IMR-90 (cell line): ENCODE measurements around the gene GFOD2. TPM values are rescaled to one million over a fixed set of nuclear protein-coding genes. Genes with fewer than 3 reads are reported as not detected.

Experiments
- ATAC-seq: fragments of 200-7000 bp; cut with Tn5 transposase; 2 replicates; pipeline ENCODE4 v1.9.1; 2020; ENCODE audit warnings: low read depth, mild to moderate bottlenecking, moderate library complexity
- BruUV-seq: library from RNA; stranded (reverse); fragments of 400-500 nt; replicated peaks from 2 replicates; lab custom pipeline; 2021; lab: Mats Ljungman, UMichigan
- CTCF ChIA-PET: fragments of 300-600 bp; formaldehyde crosslinking; extraction: SDS; loops from one replicate; lab custom pipeline; 2021; ENCODE audit warnings: antibody characterized with exemption; lab: Yijun Ruan, JAX
- POLR2A ChIA-PET: fragments of 300-600 bp; sonication (Branson Sonifier 250); formaldehyde crosslinking; loops from one replicate; lab custom pipeline; 2022; ENCODE audit warnings: antibody characterized with exemption; ENCODE audit not compliant: unreplicated experiment; lab: Charles Lee
- DNase-seq: peaks from one replicate; pipeline ENCODE4 v3.0.0; 2013
- H2AFZ ChIP-seq: replicated peaks from 2 replicates; pipeline ENCODE3; 2013; ENCODE audit warnings: low read length, mild to moderate bottlenecking; ENCODE audit not compliant: poor library complexity
- H2AK5ac ChIP-seq: 2 replicates; pipeline ENCODE4 v1.6.1; 2013; ENCODE audit warnings: low read depth, low read length, inconsistent platforms
- H2AK9ac ChIP-seq: replicated peaks from 2 replicates; pipeline ENCODE3; 2013; ENCODE audit warnings: mild to moderate bottlenecking, low read depth, low read length, moderate library complexity; ENCODE audit not compliant: poor library complexity
- H2BK120ac ChIP-seq: 2 replicates; pipeline ENCODE4 v1.6.1; 2013; ENCODE audit warnings: low read depth, low read length, inconsistent platforms
- H2BK15ac ChIP-seq: 3 replicates; pipeline ENCODE4 v1.6.1; 2013; ENCODE audit warnings: low read depth, low read length, inconsistent platforms
- H2BK20ac ChIP-seq: 2 replicates; pipeline ENCODE4 v1.6.1; 2013; ENCODE audit warnings: low read depth, mild to moderate bottlenecking, inconsistent platforms, low read length, moderate library complexity
- H2BK5ac ChIP-seq: 2 replicates; pipeline ENCODE4 v1.6.1; 2013; ENCODE audit warnings: mild to moderate bottlenecking, low read depth, low read length, inconsistent platforms; ENCODE audit not compliant: poor library complexity, severe bottlenecking
- H3K14ac ChIP-seq: replicated peaks from 2 replicates; pipeline ENCODE4 v1.6.1; 2013; ENCODE audit warnings: low read depth, low read length, inconsistent platforms
- H3K18ac ChIP-seq: 2 replicates; pipeline ENCODE4 v1.6.1; 2013; ENCODE audit warnings: low read depth, low read length, control low read depth
- H3K23ac ChIP-seq: 2 replicates; pipeline ENCODE4 v1.6.1; 2013; ENCODE audit warnings: low read depth, low read length, inconsistent platforms
- H3K27ac ChIP-seq: 2 replicates; pipeline ENCODE4 v1.5.1; 2013; ENCODE audit warnings: mild to moderate bottlenecking, control low read depth, low read length; ENCODE audit not compliant: insufficient read depth
- H3K27me3 ChIP-seq: 2 replicates; pipeline ENCODE4 v1.6.1; 2013; ENCODE audit warnings: low read length; ENCODE audit not compliant: control insufficient read depth, insufficient read depth
- H3K36me3 ChIP-seq: 2 replicates; pipeline ENCODE4 v1.6.1; 2013; ENCODE audit warnings: low read length, mixed read lengths; ENCODE audit not compliant: control insufficient read depth, insufficient read depth
- H3K4ac ChIP-seq: 2 replicates; pipeline ENCODE4 v1.6.1; 2013; ENCODE audit warnings: low read depth, low read length, inconsistent platforms
- H3K4me1 ChIP-seq: 2 replicates; pipeline ENCODE4 v1.6.1; 2013; ENCODE audit warnings: low read length, mixed read lengths; ENCODE audit not compliant: control insufficient read depth, insufficient read depth
- H3K4me2 ChIP-seq: 2 replicates; pipeline ENCODE4 v1.6.1; 2013; ENCODE audit warnings: low read depth, mild to moderate bottlenecking, control low read depth, low read length, moderate library complexity
- H3K4me3 ChIP-seq: 2 replicates; pipeline ENCODE4 v1.5.1; 2013; ENCODE audit warnings: low read depth, mild to moderate bottlenecking, control low read depth, low read length, moderate library complexity; ENCODE audit not compliant: insufficient read depth
- H3K56ac ChIP-seq: 2 replicates; pipeline ENCODE4 v1.6.1; 2013; ENCODE audit warnings: low read length, inconsistent platforms; ENCODE audit not compliant: insufficient read depth; ENCODE audit errors: extremely low read depth
- H3K79me1 ChIP-seq, 2 experiments: 2 replicates each; pipeline ENCODE4 v1.6.1; 2013; ENCODE audit warnings: low read length in 2 of 2, inconsistent platforms in 1 of 2, low read depth in 1 of 2
- H3K9ac ChIP-seq: 2 replicates; pipeline ENCODE4 v1.6.1; 2013; ENCODE audit warnings: low read depth, low read length, control low read depth
- H3K9me1 ChIP-seq: 2 replicates; pipeline ENCODE4 v1.6.1; 2013; ENCODE audit warnings: low read length, inconsistent platforms; ENCODE audit not compliant: insufficient read depth
- H3K9me3 ChIP-seq: 2 replicates; pipeline ENCODE4 v1.6.1; 2013; ENCODE audit warnings: low read length; ENCODE audit not compliant: control insufficient read depth, insufficient read depth
- H4K20me1 ChIP-seq: 2 replicates; pipeline ENCODE4 v1.6.1; 2013; ENCODE audit warnings: low read length, inconsistent platforms; ENCODE audit not compliant: insufficient read depth
- H4K5ac ChIP-seq: 2 replicates; pipeline ENCODE4 v1.6.1; 2013; ENCODE audit warnings: mild to moderate bottlenecking, low read depth, low read length, control low read depth
- H4K8ac ChIP-seq, 2 experiments: 2 replicates each; pipeline ENCODE4 v1.6.1; 2013; ENCODE audit warnings: low read depth in 2 of 2, low read length in 2 of 2, control low read depth in 1 of 2, inconsistent platforms in 1 of 2
- H4K91ac ChIP-seq: 2 replicates; pipeline ENCODE4 v1.6.1; 2013; ENCODE audit warnings: low read depth, low read length, inconsistent platforms; ENCODE audit not compliant: insufficient read depth
- BHLHE40 ChIP-seq: fragments of 150-350 bp; IDR thresholded peaks from 2 replicates; pipeline ENCODE4 v1.6.1; 2016; ENCODE audit warnings: mild to moderate bottlenecking, low read depth, low read length
- CEBPB ChIP-seq: IDR thresholded peaks from 2 replicates; pipeline ENCODE4 v1.6.1; 2012; ENCODE audit warnings: low read depth, low read length, improper control_type of control experiment
- CHD1 ChIP-seq: IDR thresholded peaks from 2 replicates; pipeline ENCODE4 v1.6.1; 2012; ENCODE audit warnings: low read depth, low read length, improper control_type of control experiment
- CTCF ChIP-seq: conservative IDR thresholded peaks from 2 replicates; pipeline ENCODE4 v1.5.1; 2012; ENCODE audit warnings: mild to moderate bottlenecking, low read depth, low read length, improper control_type of control experiment
- ELK1 ChIP-seq: fragments of 150-350 bp; IDR thresholded peaks from 2 replicates; pipeline ENCODE4 v1.6.1; 2016; ENCODE audit warnings: low read depth, mild to moderate bottlenecking, low read length, moderate library complexity, borderline replicate concordance
- FOS ChIP-seq: fragments of 150-350 bp; IDR thresholded peaks from 2 replicates; pipeline ENCODE4 v1.6.1; 2016; ENCODE audit warnings: low read depth, low read length
- MAFK ChIP-seq: IDR thresholded peaks from 2 replicates; pipeline ENCODE4 v1.6.1; 2012; ENCODE audit warnings: low read depth, low read length, improper control_type of control experiment
- MAZ ChIP-seq: IDR thresholded peaks from 2 replicates; pipeline ENCODE4 v1.6.1; 2012; ENCODE audit warnings: low read depth, mild to moderate bottlenecking, low read length, improper control_type of control experiment, moderate library complexity, borderline replicate concordance
- MXI1 ChIP-seq: IDR thresholded peaks from 2 replicates; pipeline ENCODE4 v1.6.1; 2012; ENCODE audit warnings: low read depth, mild to moderate bottlenecking, low read length, moderate library complexity, borderline replicate concordance
- NFE2L2 ChIP-seq: fragments of 150-350 bp; IDR thresholded peaks from 2 replicates; pipeline ENCODE4 v1.6.1; 2016; ENCODE audit warnings: low read depth, mild to moderate bottlenecking, low read length
- POLR2A ChIP-seq: IDR thresholded peaks from 2 replicates; pipeline ENCODE4 v1.6.1; 2012; ENCODE audit warnings: mild to moderate bottlenecking, low read depth, low read length
- RAD21 ChIP-seq: IDR thresholded peaks from 2 replicates; pipeline ENCODE4 v1.6.1; 2012; ENCODE audit warnings: low read length, improper control_type of control experiment
- RCOR1 ChIP-seq: IDR thresholded peaks from 2 replicates; pipeline ENCODE4 v1.6.1; 2012; ENCODE audit warnings: mild to moderate bottlenecking, low read length, improper control_type of control experiment; ENCODE audit not compliant: insufficient replicate concordance
- RFX5 ChIP-seq: IDR thresholded peaks from 2 replicates; pipeline ENCODE4 v1.8.0; 2012; ENCODE audit warnings: low read depth, mild to moderate bottlenecking, low read length, moderate library complexity
- SMC3 ChIP-seq: fragments of 150-350 bp; IDR thresholded peaks from 2 replicates; pipeline ENCODE4 v1.6.1; 2016; ENCODE audit warnings: low read depth, mild to moderate bottlenecking, antibody characterized with exemption, low read length, moderate library complexity
- USF2 ChIP-seq: fragments of 150-350 bp; IDR thresholded peaks from 2 replicates; pipeline ENCODE4 v1.6.1; 2017; ENCODE audit warnings: mild to moderate bottlenecking, antibody characterized with exemption, low read length, low read depth
- WGBS, 2 experiments: methylation state at CpG; one replicate each; pipeline versions ENCODE4 v1.1.5 to v1.1.7; 2013; ENCODE audit warnings: missing lambda C conversion rate in 2 of 2; ENCODE audit not compliant: insufficient read length in 1 of 2; ENCODE audit errors: extremely low coverage in 2 of 2; 5-methylcytosine and 5-hydroxymethylcytosine counted together
- dilution Hi-C: fragments of 300-500 bp; cut with HindIII; formaldehyde crosslinking; loops from one replicate; pipeline ENCODE4 v1.14.3; 2018; ENCODE audit warnings: low sequenced_read_pairs; ENCODE audit not compliant: unreplicated experiment
- in situ Hi-C: fragments of 300-500 bp; cut with MboI; formaldehyde crosslinking; loops from 3 replicates; pipeline ENCODE4 v1.14.3; 2019; ENCODE audit warnings: low sequenced_read_pairs, inconsistent platforms, mixed read lengths
- intact Hi-C: fragments of 100-400 bp; cut with micrococcal nuclease; formaldehyde crosslinking; loops from 2 replicates; pipeline ENCODE4 v1.10.0; 2022
- polyA plus RNA-seq, 3 experiments: library from polyadenylated mRNA; depleted of rRNA; stranded (reverse); fragments of >200 nt; gene quantifications; 2 replicates each; pipeline ENCODE4 v1.2.3, GENCODE V29; 2012; ENCODE audit warnings: low replicate concordance in 1 of 3
- total RNA-seq: library from RNA; depleted of rRNA; stranded (reverse); fragments of >200 nt; gene quantifications from 2 replicates; pipeline ENCODE4 v1.2.3, GENCODE V29; 2012

Gene GFOD2
- total and polyA plus RNA-seq, 2 of the 4 experiments (the other 2 are of a cell fraction) = 12.3 to 18.1 TPM

GRCh38 chr16:67672306-67672705 lies 46.8 kb downstream of the GFOD2 start:
- Histone ChIP-seq H3K9me1 (no peaks in the 10 kb centered on the region), H4K91ac (no peak overlapping the region), H4K20me1 (0 out of 2 replicates have a peak, but pooled peaks cover 6% of the 10 kb centered on the region), H3K4me3 (no peak overlapping the region), H3K9me3 (no peaks in the 10 kb centered on the region), H2BK15ac (no peak overlapping the region), H3K18ac (no peak overlapping the region), H4K8ac (no peak overlapping the region), H3K4me2 (no peak overlapping the region), H3K14ac (no peak overlapping the region), H3K79me1 (0 out of 4 replicates have a peak, but pooled peaks cover 0 to 4% of the 10 kb centered on the region in 2 experiments), H2AK5ac (no peak overlapping the region), H2BK20ac (no peak overlapping the region), H3K27me3 (no peaks in the 10 kb centered on the region), H3K23ac (no peak overlapping the region), H3K4me1 (peaks cover 4% of the 10 kb centered on the region), H4K5ac (no peak overlapping the region), H3K4ac (no peak overlapping the region), H3K27ac (no peak overlapping the region), H2AFZ (no peak overlapping the region), H2BK120ac (no peak overlapping the region), H2BK5ac (no peak overlapping the region), H3K9ac (no peak overlapping the region), H2AK9ac (no peak overlapping the region), H3K36me3 (peaks cover 8% of the 10 kb centered on the region; the same call in 1 of the 2 replicates), H3K56ac (no peak overlapping the region)
- ChIA-PET CTCF (interaction anchor here (0.6 to 1.8 kb wide), 5 partner anchors 10 to 187 kb away, joined by 3 to 7 read pairs (median 4); partner anchors contain the start of gene GFOD2), POLR2A (interaction anchor here (0.7 kb wide), 1 partner anchor 134 kb away, joined by 4 read pairs; the partner anchor contains the start of gene TSNAXIP1)
- dilution Hi-C loops (no loop called here), intact Hi-C loops (loop anchor here (1.0 to 10.0 kb wide), 4 partner anchors 135 to 362 kb away; partner anchors contain the start of genes RANBP10 and TSNAXIP1), in situ Hi-C loops (loop anchor here (5.0 kb wide), 1 partner anchor 255 kb away; no protein-coding TSS in a partner anchor)
- no peak for DNase-seq
- 49% methylated on average over 3 of the region's 4 CpGs; no CpG with 5 or more reads in 1 of the 2 experiments for WGBS, 2 experiments
- TF ChIP-seq CEBPB = no peak
- no peak for TF ChIP-seq SMC3
- no peak for TF ChIP-seq FOS
- no peak for TF ChIP-seq RAD21
- TF ChIP-seq MXI1 = no peak
- TF ChIP-seq BHLHE40 = no peak
- TF ChIP-seq POLR2A = no peak
- TF ChIP-seq RCOR1 = no peak
- no peak for TF ChIP-seq CTCF
- no peak for TF ChIP-seq CHD1
- no peak for TF ChIP-seq MAFK
- no peak for TF ChIP-seq ELK1
- TF ChIP-seq MAZ = no peak
- TF ChIP-seq NFE2L2 = no peak
- TF ChIP-seq RFX5 = no peak
- no peak for TF ChIP-seq USF2
- no TSS peak for BruUV-seq
- no peak for ATAC-seq
